ENCODE data around the gene SLC26A5.

The SLC26A5 gene

DNA sequence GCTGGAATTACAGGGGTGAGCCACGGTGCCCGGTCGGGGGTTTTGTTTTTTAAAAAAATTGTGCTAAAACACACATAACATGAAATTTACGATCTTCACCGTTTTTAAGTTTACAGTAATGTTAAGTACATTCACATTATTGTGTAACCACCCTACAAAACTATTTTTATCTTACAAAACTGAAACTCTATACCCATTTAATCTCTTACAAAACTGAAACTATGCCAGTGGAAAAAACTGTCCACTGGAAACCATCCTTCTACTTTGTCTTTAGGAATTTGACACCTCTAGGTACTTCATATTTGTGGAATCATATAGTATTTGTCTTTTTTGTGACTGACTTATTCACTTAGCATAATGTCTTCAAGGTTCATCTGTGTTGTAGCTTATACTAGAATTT is 99.6 kb downstream of the SLC26A5 start:
- DNase-seq (ENCODE audit: low read depth), result no peak
- TF ChIP-seq, protein P1, sequence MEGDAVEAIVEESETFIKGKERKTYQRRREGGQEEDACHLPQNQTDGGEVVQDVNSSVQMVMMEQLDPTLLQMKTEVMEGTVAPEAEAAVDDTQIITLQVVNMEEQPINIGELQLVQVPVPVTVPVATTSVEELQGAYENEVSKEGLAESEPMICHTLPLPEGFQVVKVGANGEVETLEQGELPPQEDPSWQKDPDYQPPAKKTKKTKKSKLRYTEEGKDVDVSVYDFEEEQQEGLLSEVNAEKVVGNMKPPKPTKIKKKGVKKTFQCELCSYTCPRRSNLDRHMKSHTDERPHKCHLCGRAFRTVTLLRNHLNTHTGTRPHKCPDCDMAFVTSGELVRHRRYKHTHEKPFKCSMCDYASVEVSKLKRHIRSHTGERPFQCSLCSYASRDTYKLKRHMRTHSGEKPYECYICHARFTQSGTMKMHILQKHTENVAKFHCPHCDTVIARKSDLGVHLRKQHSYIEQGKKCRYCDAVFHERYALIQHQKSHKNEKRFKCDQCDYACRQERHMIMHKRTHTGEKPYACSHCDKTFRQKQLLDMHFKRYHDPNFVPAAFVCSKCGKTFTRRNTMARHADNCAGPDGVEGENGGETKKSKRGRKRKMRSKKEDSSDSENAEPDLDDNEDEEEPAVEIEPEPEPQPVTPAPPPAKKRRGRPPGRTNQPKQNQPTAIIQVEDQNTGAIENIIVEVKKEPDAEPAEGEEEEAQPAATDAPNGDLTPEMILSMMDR (conservative IDR thresholded peaks at IDR 0.05; ENCODE audit: low read depth, low read length), result no peak
- H3K4me3 ChIP-seq (ENCODE audit: low read length), result no peak overlapping the region

GRCh38 chr7:103344453-103345149 is 101.4 kb downstream of the SLC26A5 start, which contains the start of gene DNAJC2:
TSS of gene DNAJC2 (minus strand) at chr7:103344767. CDS start at chr7:103344622, 145 bp downstream.
- TF ChIP-seq, protein P1 (conservative IDR thresholded peaks at IDR 0.05; ENCODE audit: low read depth, low read length), result no peak
- H3K4me3 ChIP-seq (ENCODE audit: low read length), result peak within 1 kb of the TSS; percentile 95
- peak; percentile 78 for DNase-seq (ENCODE audit: low read depth)

DNA sequence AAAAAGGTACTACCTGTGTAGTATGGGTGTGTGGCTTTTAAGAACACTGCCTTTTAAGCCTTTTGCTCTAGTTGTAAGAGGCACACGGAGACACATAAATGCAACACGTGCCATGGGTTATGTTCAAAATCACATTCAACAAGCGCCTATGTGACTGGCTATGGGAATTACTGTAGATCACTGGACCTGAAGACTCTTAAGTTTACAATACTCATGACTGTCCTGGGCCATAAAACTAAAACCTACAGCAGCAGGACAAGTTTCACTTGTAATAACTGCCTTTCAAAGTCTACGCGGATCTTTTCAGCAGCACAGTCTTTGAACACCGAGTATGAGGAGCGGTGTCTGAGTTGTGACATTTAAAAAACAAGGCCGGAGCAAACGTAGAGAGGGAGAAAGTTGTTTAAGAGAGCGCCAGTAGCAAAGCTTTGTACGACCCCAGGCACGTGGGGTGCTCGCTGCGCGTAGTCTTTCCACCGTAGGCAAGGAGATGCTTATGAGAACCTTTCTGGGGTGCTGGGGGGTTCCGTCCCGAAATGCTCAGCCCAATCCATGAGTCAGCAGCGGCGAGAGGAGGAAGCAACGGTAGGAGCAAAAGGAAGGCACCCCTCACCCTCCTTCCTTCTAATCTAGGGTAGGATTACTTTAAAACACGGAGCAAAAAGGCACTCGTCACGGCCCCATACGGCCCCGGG is 102.1 kb downstream of the SLC26A5 start:
- peak overlapping the region; percentile 95 for H3K4me3 ChIP-seq (ENCODE audit: low read length)
- TF ChIP-seq, protein P1 (conservative IDR thresholded peaks at IDR 0.05; ENCODE audit: low read depth, low read length), result no peak
- no peak for DNase-seq (ENCODE audit: low read depth)

DNA sequence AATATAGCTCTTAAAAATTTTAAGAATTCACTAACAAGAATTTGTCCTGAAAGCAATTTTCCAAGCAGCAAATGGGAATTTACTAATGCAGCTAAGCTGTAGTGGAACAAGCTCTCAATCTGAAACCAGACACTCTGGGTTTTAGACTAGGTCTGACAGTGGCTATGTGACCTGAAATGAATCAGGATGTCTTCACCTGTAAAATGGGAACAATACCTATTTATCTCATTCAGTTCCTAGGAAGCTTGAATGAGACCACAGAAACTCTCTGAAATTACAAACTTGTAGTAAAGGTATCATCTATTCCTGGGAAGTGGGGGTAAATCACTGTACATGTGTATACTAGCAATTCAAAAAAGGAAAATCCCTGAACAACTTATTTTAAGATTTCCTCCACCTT is 102.7 kb downstream of the SLC26A5 start:
- TF ChIP-seq, protein P1 (conservative IDR thresholded peaks at IDR 0.05; ENCODE audit: low read depth, low read length), result no peak
- no peak for DNase-seq (ENCODE audit: low read depth)
- peak overlapping the region; percentile 95 for H3K4me3 ChIP-seq (ENCODE audit: low read length)

DNA sequence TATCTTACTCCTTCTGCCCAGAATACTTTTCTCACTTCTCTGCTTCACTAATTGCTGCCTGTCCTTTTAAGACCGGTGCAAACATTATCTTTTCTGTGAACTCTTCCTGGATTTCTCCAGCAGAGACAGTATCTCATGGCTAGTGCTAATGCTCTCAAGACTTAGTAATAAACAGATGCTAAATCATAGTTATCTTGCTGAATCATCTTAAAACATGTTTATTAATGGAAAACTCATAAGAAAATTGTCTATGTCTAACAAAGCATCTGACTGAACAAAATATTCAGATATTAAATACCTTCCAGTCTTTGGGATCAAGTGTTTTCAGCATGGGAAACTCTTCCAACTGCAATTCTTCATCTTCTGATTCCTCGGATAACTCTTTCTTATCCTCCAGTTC is 104.5 kb downstream of the SLC26A5 start:
- H3K4me3 ChIP-seq (ENCODE audit: low read length), result no peak overlapping the region
- no peak for DNase-seq (ENCODE audit: low read depth)
- TF ChIP-seq, protein P1 (conservative IDR thresholded peaks at IDR 0.05; ENCODE audit: low read depth, low read length), result no peak

DNA sequence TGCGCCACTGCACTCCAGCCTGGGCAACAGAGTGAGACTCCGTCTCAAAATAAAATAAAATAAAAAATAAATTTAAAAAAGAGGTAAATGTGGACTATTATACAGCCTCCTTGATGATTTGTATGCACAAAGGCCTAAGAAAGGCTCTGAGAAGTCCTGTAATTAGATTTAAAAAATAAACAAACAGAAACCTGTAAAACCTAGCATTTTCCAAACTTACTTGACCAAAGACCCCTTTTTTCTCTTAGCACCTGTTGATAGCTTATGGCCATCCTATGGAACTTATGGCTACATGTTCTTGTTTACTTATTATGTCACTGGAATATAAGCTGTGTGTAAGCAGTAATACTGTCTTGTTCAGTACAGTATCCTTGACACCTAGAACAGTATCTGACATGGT is 107.1 kb downstream of the SLC26A5 start:
- TF ChIP-seq, protein P1 (conservative IDR thresholded peaks at IDR 0.05; ENCODE audit: low read depth, low read length), result no peak
- no peak overlapping the region for H3K4me3 ChIP-seq (ENCODE audit: low read length)
- no peak for DNase-seq (ENCODE audit: low read depth)

DNA sequence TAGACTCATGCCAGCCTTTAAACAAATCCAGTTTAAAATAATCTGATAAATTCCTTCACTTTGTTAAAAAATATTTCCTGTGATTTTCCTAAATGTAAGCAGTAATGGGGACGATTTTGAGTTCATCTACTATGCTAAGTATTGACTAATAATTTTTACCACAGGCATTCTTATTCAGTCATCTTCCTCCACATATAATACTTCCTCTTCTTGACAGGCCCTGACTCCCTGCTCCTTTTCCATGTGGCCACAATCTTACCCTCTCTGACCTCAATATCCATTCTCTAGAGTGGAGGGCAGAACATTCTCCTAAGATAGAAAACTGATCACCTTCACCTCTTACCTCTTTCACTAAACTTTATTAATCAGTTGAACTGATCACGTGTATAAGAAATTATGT is 109.2 kb downstream of the SLC26A5 start:
- no peak overlapping the region for H3K4me3 ChIP-seq (ENCODE audit: low read length)
- TF ChIP-seq, protein P1 (conservative IDR thresholded peaks at IDR 0.05; ENCODE audit: low read depth, low read length), result no peak
- DNase-seq (ENCODE audit: low read depth), result no peak
